AG04450 (cell line): ENCODE data around the gene FBRSL1. TPM values are rescaled to one million over a fixed set of nuclear protein-coding genes. Genes with fewer than 3 reads are reported as not detected.

Source experiments
- CTCF ChIA-PET: fragments of 300-600, 350-600 bp; formaldehyde crosslinking; extraction: SDS; loops from one replicate; lab custom pipeline; 2022; ENCODE audit warnings: antibody characterized with exemption, inconsistent platforms; lab: Charles Lee
- POLR2A ChIA-PET: fragments of 350-600 bp; formaldehyde crosslinking; extraction: SDS; loops from one replicate; lab custom pipeline; 2021; ENCODE audit warnings: antibody characterized with exemption, inconsistent platforms; lab: Yijun Ruan, JAX
- DNase-seq: peaks from one replicate; pipeline ENCODE4 v3.0.0-alpha.2; 2011; ENCODE audit warnings: low read depth, low spot score
- H3K27ac ChIP-seq: one replicate; pipeline ENCODE4 v1.5.1; 2012; ENCODE audit warnings: low read depth, low read length, control low read depth
- H3K27me3 ChIP-seq: one replicate; pipeline ENCODE4 v1.6.0; 2012; ENCODE audit warnings: low read length; ENCODE audit not compliant: control insufficient read depth, insufficient read depth
- H3K4me3 ChIP-seq: 2 replicates; pipeline ENCODE4 v1.5.1; 2011; ENCODE audit warnings: mild to moderate bottlenecking, low read depth, low read length, control low read depth
- H3K9me3 ChIP-seq: 2 replicates; pipeline ENCODE4 v1.5.1; 2012; ENCODE audit warnings: low read length; ENCODE audit not compliant: control insufficient read depth, insufficient read depth
- polyA plus RNA-seq: library from polyadenylated mRNA; depleted of rRNA; stranded (reverse); fragments of >200 nt; gene quantifications from 2 replicates; pipeline ENCODE4 v1.2.3, GENCODE V29; 2011
- TF ChIP-seq, protein P1 (sequence below): IDR thresholded peaks from 2 replicates; pipeline ENCODE4 v1.5.1; 2011; ENCODE audit warnings: low read depth, low read length, control low read depth, inconsistent platforms

FBRSL1 gene
- polyA plus RNA-seq, 1 experiment, result 1.1 TPM

- DNase-seq, result no peak
- no peak overlapping the region for H3K27ac ChIP-seq
- H3K4me3 ChIP-seq, result no peak overlapping the region
- H3K9me3 ChIP-seq, result no peaks in the 10 kb centered on the region; the same call in 1 of the 2 replicates
- ChIA-PET CTCF (no interaction called here), POLR2A (no interaction called here)
- TF ChIP-seq, protein P1, sequence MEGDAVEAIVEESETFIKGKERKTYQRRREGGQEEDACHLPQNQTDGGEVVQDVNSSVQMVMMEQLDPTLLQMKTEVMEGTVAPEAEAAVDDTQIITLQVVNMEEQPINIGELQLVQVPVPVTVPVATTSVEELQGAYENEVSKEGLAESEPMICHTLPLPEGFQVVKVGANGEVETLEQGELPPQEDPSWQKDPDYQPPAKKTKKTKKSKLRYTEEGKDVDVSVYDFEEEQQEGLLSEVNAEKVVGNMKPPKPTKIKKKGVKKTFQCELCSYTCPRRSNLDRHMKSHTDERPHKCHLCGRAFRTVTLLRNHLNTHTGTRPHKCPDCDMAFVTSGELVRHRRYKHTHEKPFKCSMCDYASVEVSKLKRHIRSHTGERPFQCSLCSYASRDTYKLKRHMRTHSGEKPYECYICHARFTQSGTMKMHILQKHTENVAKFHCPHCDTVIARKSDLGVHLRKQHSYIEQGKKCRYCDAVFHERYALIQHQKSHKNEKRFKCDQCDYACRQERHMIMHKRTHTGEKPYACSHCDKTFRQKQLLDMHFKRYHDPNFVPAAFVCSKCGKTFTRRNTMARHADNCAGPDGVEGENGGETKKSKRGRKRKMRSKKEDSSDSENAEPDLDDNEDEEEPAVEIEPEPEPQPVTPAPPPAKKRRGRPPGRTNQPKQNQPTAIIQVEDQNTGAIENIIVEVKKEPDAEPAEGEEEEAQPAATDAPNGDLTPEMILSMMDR, result no peak
- no peaks in the 10 kb centered on the region for H3K27me3 ChIP-seq
These were observed 56.7 kb downstream of the FBRSL1 start for GRCh38 chr12:132546647-132547046.

- Histone ChIP-seq H3K27me3 (no peaks in the 10 kb centered on the region), H3K4me3 (no peak overlapping the region), H3K9me3 (no peaks in the 10 kb centered on the region; the same call in 1 of the 2 replicates), H3K27ac (no peak overlapping the region)
- CTCF ChIA-PET, result no interaction called here
- POLR2A ChIA-PET, result no interaction called here
- TF ChIP-seq, protein P1, result no peak
- no peak for DNase-seq
These were observed 57.3 kb downstream of the FBRSL1 start for GRCh38 chr12:132547205-132547740.

DNA sequence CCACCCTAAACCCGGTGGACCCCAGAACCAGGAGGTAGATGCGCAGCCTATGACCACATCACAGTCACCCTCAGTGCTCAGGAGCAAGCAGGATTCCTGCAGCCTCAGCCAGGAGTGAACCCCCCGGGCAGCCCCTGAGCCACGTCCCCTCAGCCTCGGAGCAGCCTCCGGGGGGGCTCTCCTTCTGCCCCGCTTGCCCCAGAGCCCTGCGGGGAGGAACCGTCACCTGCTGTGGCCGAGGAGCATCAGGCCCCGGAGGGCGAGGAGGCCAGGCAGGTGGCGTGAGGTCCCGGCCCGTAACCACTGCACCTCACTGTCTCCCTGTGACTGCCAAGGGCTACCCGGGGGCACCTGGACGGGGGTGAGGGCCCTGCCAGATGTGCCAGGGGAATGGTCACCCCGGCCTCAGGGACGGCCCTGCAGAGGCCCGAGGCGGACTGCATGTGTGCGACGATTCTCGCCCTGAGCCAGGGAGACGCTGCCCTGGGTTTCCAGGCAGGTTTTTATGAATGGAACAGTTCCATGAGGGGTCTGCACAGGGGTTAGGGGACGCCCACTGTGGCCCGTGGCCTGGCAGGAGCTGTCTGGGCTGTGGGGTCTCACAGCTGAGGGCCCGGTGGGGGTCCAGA is 58.6 kb downstream of the FBRSL1 start:
- CTCF ChIA-PET, result no interaction called here

DNA sequence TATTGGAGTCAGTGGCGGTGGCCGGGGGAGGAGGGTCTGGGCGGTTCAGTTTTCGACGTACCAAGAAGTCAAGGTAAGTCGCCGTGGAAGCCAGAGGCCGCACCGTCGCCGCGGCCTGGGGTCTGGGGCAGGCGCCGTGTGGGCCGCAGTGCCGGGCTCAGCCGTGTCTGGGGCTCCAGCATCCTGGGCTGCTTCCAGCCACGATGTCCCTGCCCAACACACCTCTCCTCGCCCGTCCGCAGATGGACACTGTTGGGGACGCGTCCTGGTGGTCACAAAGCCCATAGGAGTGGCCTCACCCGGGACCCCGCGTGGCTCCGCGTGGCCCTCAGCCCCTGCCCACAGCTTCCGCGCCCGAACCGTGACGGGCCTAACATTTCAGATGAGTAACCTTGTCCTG is 59.1 kb downstream of the FBRSL1 start:
- Histone ChIP-seq H3K27ac (no peak overlapping the region), H3K4me3 (no peak overlapping the region), H3K27me3 (no peaks in the 10 kb centered on the region), H3K9me3 (no peaks in the 10 kb centered on the region; the same call in 1 of the 2 replicates)
- ChIA-PET POLR2A (no interaction called here), CTCF (no interaction called here)
- DNase-seq, result no peak
- TF ChIP-seq, protein P1, result no peak

More for the DNA sequence above, 58.6 kb downstream of the FBRSL1 start:
- TF ChIP-seq, protein P1, result no peak
- Histone ChIP-seq H3K27ac (no peak overlapping the region), H3K9me3 (no peaks in the 10 kb centered on the region; the same call in 1 of the 2 replicates), H3K4me3 (no peak overlapping the region), H3K27me3 (no peaks in the 10 kb centered on the region)
- POLR2A ChIA-PET, result no interaction called here
- DNase-seq, result no peak

DNA sequence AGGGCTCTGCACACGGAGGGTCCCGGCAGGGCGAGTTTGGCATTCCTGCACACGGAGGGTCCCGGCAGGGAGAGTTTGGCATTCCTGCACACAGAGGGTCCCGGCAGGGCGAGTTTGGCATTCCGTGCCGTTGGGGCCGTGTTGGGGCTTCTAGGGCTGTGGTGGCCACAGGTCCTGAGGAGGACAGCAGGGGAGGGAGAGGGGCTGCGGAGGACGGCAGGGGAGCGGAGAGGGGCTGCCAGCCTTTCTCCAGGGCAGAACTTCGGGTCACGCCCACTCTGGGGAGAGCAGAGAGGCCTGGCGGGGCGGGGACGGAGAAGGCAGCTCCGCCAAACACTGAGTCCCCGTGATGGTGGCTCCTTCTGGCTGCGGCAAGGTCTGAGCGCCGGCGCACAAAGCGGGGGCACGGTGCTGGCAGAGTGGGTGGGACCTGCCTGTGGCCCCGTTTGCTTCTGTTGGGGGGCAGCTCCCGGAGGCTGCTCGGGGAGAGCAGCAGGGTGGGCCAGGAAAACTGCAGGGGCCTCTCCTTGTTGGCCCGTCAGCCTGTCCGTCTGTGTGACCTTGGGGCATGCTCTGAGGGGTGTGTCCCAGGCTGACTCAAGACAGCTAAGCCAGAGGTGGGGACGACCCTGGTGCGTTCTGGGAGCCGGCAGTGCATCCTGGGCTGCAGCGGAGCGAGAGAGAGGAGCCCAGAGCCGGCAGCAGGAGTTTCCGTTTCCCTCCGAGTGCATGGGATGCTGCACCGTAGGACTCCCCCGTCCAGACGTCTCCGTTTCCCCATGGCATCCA is 60.3 kb downstream of the FBRSL1 start:
- H3K27ac ChIP-seq, result no peak overlapping the region
- no peaks in the 10 kb centered on the region; the same call in 1 of the 2 replicates for H3K9me3 ChIP-seq
- TF ChIP-seq, protein P1, result no peak
- ChIA-PET CTCF (no interaction called here), POLR2A (no interaction called here)
- no peaks in the 10 kb centered on the region for H3K27me3 ChIP-seq
- H3K4me3 ChIP-seq, result no peak overlapping the region
- DNase-seq, result no peak
